H9 (cell line): Measurements from ENCODE around the gene SCD5. TPM values are rescaled to one million over a fixed set of nuclear protein-coding genes. Genes with fewer than 3 reads are reported as not detected.

Source experiments
- DNase-seq: peaks from one replicate; pipeline ENCODE4 v3.0.0-alpha.2; 2017
- H2AFZ ChIP-seq: one replicate; pipeline ENCODE4 v1.6.1; 2013; ENCODE audit warnings: mild to moderate bottlenecking, low read length, control low read depth, moderate library complexity
- H2AK5ac ChIP-seq: 2 replicates; pipeline ENCODE4 v1.6.1; 2013; ENCODE audit warnings: low read length, control low read depth, mixed read lengths; ENCODE audit not compliant: insufficient read length
- H2BK120ac ChIP-seq: one replicate; pipeline ENCODE4 v1.6.1; 2013; ENCODE audit warnings: low read depth, mild to moderate bottlenecking, low read length, control low read depth, inconsistent platforms; ENCODE audit not compliant: poor library complexity, severe bottlenecking
- H2BK12ac ChIP-seq: 2 replicates; pipeline ENCODE4 v1.6.1; 2013; ENCODE audit warnings: low read length, control low read depth, mixed read lengths, low read depth; ENCODE audit not compliant: insufficient read length
- H2BK15ac ChIP-seq: 2 replicates; pipeline ENCODE4 v1.6.1; 2013; ENCODE audit warnings: low read depth, low read length, control low read depth
- H2BK20ac ChIP-seq: one replicate; pipeline ENCODE4 v1.6.1; 2013; ENCODE audit warnings: low read depth, mild to moderate bottlenecking, low read length, control low read depth, inconsistent platforms; ENCODE audit not compliant: poor library complexity, severe bottlenecking
- H2BK5ac ChIP-seq: 2 replicates; pipeline ENCODE4 v1.6.1; 2013; ENCODE audit warnings: low read length, control low read depth, mixed read lengths; ENCODE audit not compliant: insufficient read length
- H3K14ac ChIP-seq: 2 replicates; pipeline ENCODE4 v1.6.1; 2013; ENCODE audit warnings: low read length, control low read depth; ENCODE audit not compliant: insufficient read depth
- H3K18ac ChIP-seq: 2 replicates; pipeline ENCODE4 v1.6.1; 2013; ENCODE audit warnings: low read depth, mild to moderate bottlenecking, mixed read lengths, low read length, control low read depth; ENCODE audit not compliant: insufficient read length
- H3K23ac ChIP-seq: 2 replicates; pipeline ENCODE4 v1.6.1; 2013; ENCODE audit warnings: low read length, control low read depth, mixed read lengths, low read depth; ENCODE audit not compliant: insufficient read length
- H3K23me2 ChIP-seq: 2 replicates; pipeline ENCODE4 v1.6.1; 2013; ENCODE audit warnings: low read depth, mild to moderate bottlenecking, mixed read lengths, low read length, control low read depth; ENCODE audit not compliant: insufficient read length, poor library complexity, severe bottlenecking
- H3K27ac ChIP-seq: 2 replicates; pipeline ENCODE4 v1.5.1; 2013; ENCODE audit warnings: low read length, control low read depth, mixed read lengths, low read depth; ENCODE audit not compliant: insufficient read length
- H3K27me3 ChIP-seq: 2 replicates; pipeline ENCODE4 v1.6.1; 2013; ENCODE audit warnings: low read length, control low read depth, inconsistent platforms; ENCODE audit not compliant: insufficient read depth
- H3K4ac ChIP-seq: 2 replicates; pipeline ENCODE4 v1.6.1; 2013; ENCODE audit warnings: low read depth, mild to moderate bottlenecking, control low read depth, inconsistent platforms, low read length, moderate library complexity
- H3K4me1 ChIP-seq: 2 replicates; pipeline ENCODE4 v1.6.1; 2013; ENCODE audit warnings: low read length, control low read depth, inconsistent platforms; ENCODE audit not compliant: insufficient read depth
- H3K4me2 ChIP-seq: 2 replicates; pipeline ENCODE4 v1.6.1; 2013; ENCODE audit warnings: low read length, control low read depth, mixed read lengths; ENCODE audit not compliant: insufficient read length, insufficient read depth
- H3K56ac ChIP-seq: 2 replicates; pipeline ENCODE4 v1.6.1; 2013; ENCODE audit warnings: low read depth, mild to moderate bottlenecking, mixed read lengths, low read length, control low read depth; ENCODE audit not compliant: insufficient read length
- H3K79me1 ChIP-seq: 2 replicates; pipeline ENCODE4 v1.6.1; 2013; ENCODE audit warnings: low read depth, mild to moderate bottlenecking, moderate library complexity, low read length, control low read depth, inconsistent platforms; ENCODE audit not compliant: insufficient read depth, poor library complexity, severe bottlenecking
- H3K79me2 ChIP-seq: 2 replicates; pipeline ENCODE4 v1.6.1; 2013; ENCODE audit warnings: low read length, control low read depth, inconsistent platforms; ENCODE audit not compliant: insufficient read depth
- H3K9ac ChIP-seq: 2 replicates; pipeline ENCODE4 v1.6.1; 2013; ENCODE audit warnings: low read length, control low read depth, mixed read lengths; ENCODE audit not compliant: insufficient read length; ENCODE audit errors: extremely low read depth
- H3K9me3 ChIP-seq: one replicate; pipeline ENCODE4 v1.6.1; 2013; ENCODE audit warnings: low read depth, low read length, inconsistent platforms; ENCODE audit not compliant: control insufficient read depth
- H3T11ph ChIP-seq: one replicate; pipeline ENCODE4 v1.6.1; 2013; ENCODE audit warnings: mild to moderate bottlenecking, low read length, control low read depth, inconsistent platforms
- H4K20me1 ChIP-seq: one replicate; pipeline ENCODE4 v1.6.1; 2013; ENCODE audit not compliant: control insufficient read depth, insufficient read length, insufficient read depth
- H4K5ac ChIP-seq: 2 replicates; pipeline ENCODE4 v1.6.1; 2013; ENCODE audit warnings: low read depth, mild to moderate bottlenecking, mixed read lengths, low read length, control low read depth; ENCODE audit not compliant: insufficient read length
- H4K8ac ChIP-seq: replicated peaks from 2 replicates; pipeline ENCODE4 v1.6.1; 2013; ENCODE audit warnings: low read length, control low read depth, mixed read lengths, low read depth; ENCODE audit not compliant: insufficient read length
- H4K91ac ChIP-seq: 2 replicates; pipeline ENCODE4 v1.6.1; 2013; ENCODE audit warnings: low read depth, mild to moderate bottlenecking, moderate library complexity, mixed read lengths, low read length, control low read depth; ENCODE audit not compliant: insufficient read length
- H3K27ac Mint-ChIP-seq, 3 experiments: 2 replicates in 2 of 3; 3 replicates in 1 of 3; pipeline ENCODE4 v1.8.0; 2020 to 2021; ENCODE audit warnings: mixed read lengths in 3 of 3, mild to moderate bottlenecking in 1 of 3, moderate library complexity in 1 of 3
- H3K27me3 Mint-ChIP-seq: 2 replicates; pipeline ENCODE4 v1.8.0; 2021; ENCODE audit warnings: low read depth, mild to moderate bottlenecking, moderate library complexity, mixed read lengths
- H3K36me3 Mint-ChIP-seq, 3 experiments: 2 replicates in 2 of 3; 3 replicates in 1 of 3; pipeline ENCODE4 v1.8.0; 2020 to 2021; ENCODE audit warnings: low read depth in 3 of 3, mixed read lengths in 3 of 3; ENCODE audit not compliant: insufficient read depth in 1 of 3
- H3K4me1 Mint-ChIP-seq, 2 experiments: 2 replicates each; pipeline ENCODE4 v1.8.0; 2020; ENCODE audit warnings: mixed read lengths in 2 of 2
- H3K4me3 Mint-ChIP-seq, 2 experiments: 2 replicates in 1 of 2; 3 replicates in 1 of 2; pipeline ENCODE4 v1.8.0; 2020 to 2021; ENCODE audit warnings: mild to moderate bottlenecking in 2 of 2, mixed read lengths in 2 of 2, moderate library complexity in 1 of 2
- H3K9me3 Mint-ChIP-seq, 2 experiments: 2 replicates in 1 of 2; 3 replicates in 1 of 2; pipeline ENCODE4 v1.8.0; 2020; ENCODE audit warnings: mild to moderate bottlenecking in 2 of 2, mixed read lengths in 2 of 2, moderate library complexity in 1 of 2
- CTCF ChIP-seq: fragments of 200-600 bp; sonication (generic); conservative IDR thresholded peaks from 3 replicates; pipeline ENCODE4 v1.8.0; 2021; ENCODE audit warnings: antibody characterized with exemption, mild to moderate bottlenecking
- WGBS: extraction: QIAGEN DNeasy Blood & Tissue Kit; methylation state at CpG from one replicate; pipeline ENCODE4 v1.1.7; 2013; ENCODE audit warnings: missing lambda C conversion rate, low lambda C conversion rate, mixed read lengths; ENCODE audit not compliant: insufficient read length; ENCODE audit errors: extremely low coverage; 5-methylcytosine and 5-hydroxymethylcytosine counted together
- total RNA-seq: library from RNA; stranded (reverse); gene quantifications from 2 replicates; pipeline ENCODE4 v1.2.1, GENCODE V29; 2021

SCD5 gene
- total RNA-seq, 1 experiment from 2014 or later, result 0.68 TPM

DNA sequence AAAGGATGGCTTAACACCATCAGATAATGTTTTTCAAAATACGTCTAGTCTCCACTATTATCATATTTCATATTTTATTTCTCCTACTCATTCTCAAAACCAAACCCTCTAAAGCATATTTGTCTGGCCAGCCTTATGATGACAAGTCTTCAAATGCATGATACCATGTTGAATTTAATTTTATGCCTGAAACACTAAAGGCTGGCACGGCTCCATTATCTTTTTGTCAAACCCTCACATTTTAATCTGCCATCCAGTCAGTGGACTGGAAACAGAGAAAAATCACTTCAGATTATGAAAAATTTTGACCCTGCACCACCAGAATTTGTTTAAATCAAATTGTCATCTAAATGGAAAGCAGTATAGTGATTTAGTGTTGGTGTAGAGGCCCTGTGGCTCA, 42.9 kb downstream of the SCD5 start:
- Histone ChIP-seq H3K4ac (no peak overlapping the region), H3K14ac (no peak overlapping the region)

More for the DNA sequence above, 42.9 kb downstream of the SCD5 start:
- Mint-ChIP-seq H3K36me3 (no peaks in the 10 kb centered on the region), H3K4me3 (no peak overlapping the region), H3K9me3 (no peaks in the 10 kb centered on the region), H3K27me3 (peaks cover 52% of the 10 kb centered on the region), H3K27ac (no peak overlapping the region), H3K4me1 (peaks cover 0 to 10% of the 10 kb centered on the region in 2 experiments; a peak in 2 of 4 replicates)
- H3K23ac ChIP-seq, result no peak overlapping the region
- no peaks in the 10 kb centered on the region for H3K79me2 ChIP-seq
- H3K27me3 ChIP-seq, result no peaks in the 10 kb centered on the region
- H3K27ac ChIP-seq, result no peak overlapping the region
- H3T11ph ChIP-seq, result no peak overlapping the region
- no peak overlapping the region for H2AK5ac ChIP-seq
- no peak overlapping the region for H3K9ac ChIP-seq
- no peak for DNase-seq
- H3K79me1 ChIP-seq, result no peaks in the 10 kb centered on the region
- 100% methylated on average over 1 of the region's 2 CpGs for WGBS
- no peak overlapping the region for H2BK15ac ChIP-seq
- no peak overlapping the region for H3K18ac ChIP-seq
- H4K91ac ChIP-seq, result no peak overlapping the region
- H3K4me2 ChIP-seq, result no peak overlapping the region
- no peaks in the 10 kb centered on the region for H3K4me1 ChIP-seq
- H4K20me1 ChIP-seq, result no peaks in the 10 kb centered on the region
- H2BK20ac ChIP-seq, result no peak overlapping the region
- TF ChIP-seq CTCF, result no peak
- no peak overlapping the region for H4K8ac ChIP-seq
- H2BK120ac ChIP-seq, result no peak overlapping the region
- no peak overlapping the region for H2BK5ac ChIP-seq
- H2BK12ac ChIP-seq, result no peak overlapping the region
- no peak overlapping the region for H4K5ac ChIP-seq
- no peaks in the 10 kb centered on the region for H3K23me2 ChIP-seq
- no peak overlapping the region for H3K56ac ChIP-seq
- H2AFZ ChIP-seq, result no peak overlapping the region
- no peaks in the 10 kb centered on the region for H3K9me3 ChIP-seq
